ENCODE measurements around the gene TNFAIP3. TPM values are rescaled to one million over a fixed set of nuclear protein-coding genes. Genes with fewer than 3 reads are reported as not detected.

Gene TNFAIP3
- total RNA-seq, 1 donor from 2014 or later, result 16.8 TPM

GRCh38 chr6:137820425-137820824, 46.6 kb upstream of the TNFAIP3 start:
- Histone ChIP-seq H3K27me3 (ENCODE audit: insufficient read depth, low read length) (no peaks in the 10 kb centered on the region), H3K9ac (ENCODE audit: low read length) (no peak overlapping the region), H3K4me3 (ENCODE audit: insufficient read depth, low read depth, low read length) (no peak overlapping the region), H3K79me2 (ENCODE audit: insufficient read depth, low read length) (no peaks in the 10 kb centered on the region), H4K20me1 (ENCODE audit: insufficient read depth, low read length) (no peaks in the 10 kb centered on the region), H3K27ac (ENCODE audit: low read depth, low read length) (no peak overlapping the region), H3K4me1 (ENCODE audit: insufficient read depth, low read length) (peaks cover 7% of the 10 kb centered on the region), H3K9me3 (ENCODE audit: insufficient read depth, low read depth, low read length) (no peaks in the 10 kb centered on the region), H3K4me2 (ENCODE audit: low read length) (no peak overlapping the region), H3K36me3 (ENCODE audit: insufficient read depth, low read length) (no peaks in the 10 kb centered on the region), H2AFZ (ENCODE audit: low read depth, low read length) (no peak overlapping the region)
- Mint-ChIP-seq H3K4me3 (ENCODE audit: unreplicated experiment) (no peak overlapping the region), H3K9me3 (ENCODE audit: unreplicated experiment) (no peaks in the 10 kb centered on the region), H3K4me1 (ENCODE audit: low read depth, unreplicated experiment) (peaks cover 5% of the 10 kb centered on the region), H3K27me3 (ENCODE audit: low read depth, unreplicated experiment) (no peaks in the 10 kb centered on the region), H3K27ac (ENCODE audit: unreplicated experiment) (no peak overlapping the region), H3K36me3 (ENCODE audit: low read depth, unreplicated experiment) (no peaks in the 10 kb centered on the region)
- no peak for DNase-seq (ENCODE audit: low read depth)
- FAIRE-seq, result no peak
- TF ChIP-seq CTCF (IDR thresholded peaks at IDR 0.05; ENCODE audit: insufficient read depth, low read depth, low read length), result no peak
- TF ChIP-seq EZH2 (IDR thresholded peaks at IDR 0.05; ENCODE audit: insufficient read depth, low read length), result no peak

- FAIRE-seq, result no peak
- TF ChIP-seq CTCF (IDR thresholded peaks at IDR 0.05; ENCODE audit: insufficient read depth, low read depth, low read length), result no peak
- TF ChIP-seq EZH2 (IDR thresholded peaks at IDR 0.05; ENCODE audit: insufficient read depth, low read length), result no peak
- no peak overlapping the region for H2AFZ ChIP-seq (ENCODE audit: low read depth, low read length)
- H3K4me2 ChIP-seq (ENCODE audit: low read length), result no peak overlapping the region
- no peaks in the 10 kb centered on the region for H3K27me3 Mint-ChIP-seq (ENCODE audit: low read depth, unreplicated experiment)
- no peaks in the 10 kb centered on the region for H3K27me3 ChIP-seq (ENCODE audit: insufficient read depth, low read length)
- H3K9me3 Mint-ChIP-seq (ENCODE audit: unreplicated experiment), result no peaks in the 10 kb centered on the region
- H3K4me1 Mint-ChIP-seq (ENCODE audit: low read depth, unreplicated experiment), result peaks cover 5% of the 10 kb centered on the region
- no peaks in the 10 kb centered on the region for H3K36me3 Mint-ChIP-seq (ENCODE audit: low read depth, unreplicated experiment)
- no peak overlapping the region for H3K4me3 Mint-ChIP-seq (ENCODE audit: unreplicated experiment)
- no peaks in the 10 kb centered on the region for H4K20me1 ChIP-seq (ENCODE audit: insufficient read depth, low read length)
- H3K9ac ChIP-seq (ENCODE audit: low read length), result no peak overlapping the region
- H3K9me3 ChIP-seq (ENCODE audit: insufficient read depth, low read depth, low read length), result no peaks in the 10 kb centered on the region
- no peak for DNase-seq (ENCODE audit: low read depth)
- no peak overlapping the region for H3K27ac Mint-ChIP-seq (ENCODE audit: unreplicated experiment)
- H3K36me3 ChIP-seq (ENCODE audit: insufficient read depth, low read length), result no peaks in the 10 kb centered on the region
- H3K27ac ChIP-seq (ENCODE audit: low read depth, low read length), result no peak overlapping the region
- no peak overlapping the region for H3K4me3 ChIP-seq (ENCODE audit: insufficient read depth, low read depth, low read length)
- peaks cover 7% of the 10 kb centered on the region for H3K4me1 ChIP-seq (ENCODE audit: insufficient read depth, low read length)
- H3K79me2 ChIP-seq (ENCODE audit: insufficient read depth, low read length), result no peaks in the 10 kb centered on the region
Measured at GRCh38 chr6:137820952-137821351, 46.1 kb upstream of the TNFAIP3 start.

- Mint-ChIP-seq H3K27me3 (ENCODE audit: low read depth, unreplicated experiment) (no peaks in the 10 kb centered on the region), H3K27ac (ENCODE audit: unreplicated experiment) (no peak overlapping the region), H3K36me3 (ENCODE audit: low read depth, unreplicated experiment) (no peaks in the 10 kb centered on the region), H3K4me1 (ENCODE audit: low read depth, unreplicated experiment) (peaks cover 5% of the 10 kb centered on the region), H3K4me3 (ENCODE audit: unreplicated experiment) (no peak overlapping the region), H3K9me3 (ENCODE audit: unreplicated experiment) (no peaks in the 10 kb centered on the region)
- Histone ChIP-seq H3K27me3 (ENCODE audit: insufficient read depth, low read length) (no peaks in the 10 kb centered on the region), H3K79me2 (ENCODE audit: insufficient read depth, low read length) (no peaks in the 10 kb centered on the region), H3K9me3 (ENCODE audit: insufficient read depth, low read depth, low read length) (no peaks in the 10 kb centered on the region), H3K9ac (ENCODE audit: low read length) (no peak overlapping the region), H2AFZ (ENCODE audit: low read depth, low read length) (no peak overlapping the region), H3K27ac (ENCODE audit: low read depth, low read length) (no peak overlapping the region), H3K4me1 (ENCODE audit: insufficient read depth, low read length) (peaks cover 7% of the 10 kb centered on the region), H3K36me3 (ENCODE audit: insufficient read depth, low read length) (no peaks in the 10 kb centered on the region), H3K4me2 (ENCODE audit: low read length) (no peak overlapping the region), H3K4me3 (ENCODE audit: insufficient read depth, low read depth, low read length) (no peak overlapping the region), H4K20me1 (ENCODE audit: insufficient read depth, low read length) (no peaks in the 10 kb centered on the region)
- FAIRE-seq (no peak), DNase-seq (ENCODE audit: low read depth) (no peak)
- TF ChIP-seq CTCF (IDR thresholded peaks at IDR 0.05; ENCODE audit: insufficient read depth, low read depth, low read length), result no peak
- TF ChIP-seq EZH2 (IDR thresholded peaks at IDR 0.05; ENCODE audit: insufficient read depth, low read length), result no peak
Measured at GRCh38 chr6:137821491-137821890, 45.6 kb upstream of the TNFAIP3 start.

All from astrocyte (in vitro differentiated cells and primary cell).